Neural progenitor cell (in vitro differentiated cells): ENCODE data around the gene C4orf51. TPM values are rescaled to one million over a fixed set of nuclear protein-coding genes. Genes with fewer than 3 reads are reported as not detected.

ENCODE experiments used
- DNase-seq: peaks from one replicate; pipeline ENCODE4 v3.0.0-alpha.2; 2016; ENCODE audit warnings: low spot score
- H2AFZ ChIP-seq: fragments of 200-600 bp; sonication (generic); replicated peaks from 2 replicates; pipeline ENCODE4 v1.6.1; 2016; ENCODE audit warnings: antibody characterized with exemption
- H3F3A ChIP-seq: fragments of 200-600 bp; sonication (generic); 2 replicates; pipeline ENCODE4 v1.6.1; 2016; ENCODE audit warnings: antibody characterized with exemption, low read depth
- H3K27ac ChIP-seq: fragments of 200-600 bp; sonication (generic); 2 replicates; pipeline ENCODE4 v1.5.1; 2016; ENCODE audit warnings: mild to moderate bottlenecking
- H3K27me3 ChIP-seq: fragments of 200-600 bp; sonication (generic); 2 replicates; pipeline ENCODE4 v1.6.1; 2016; ENCODE audit warnings: mild to moderate bottlenecking, moderate library complexity
- H3K36me3 ChIP-seq: fragments of 200-600 bp; sonication (generic); 2 replicates; pipeline ENCODE4 v1.5.1; 2016
- H3K4me1 ChIP-seq: fragments of 200-600 bp; sonication (generic); 2 replicates; pipeline ENCODE4 v1.6.1; 2016; ENCODE audit warnings: mixed run types
- H3K4me2 ChIP-seq: fragments of 200-600 bp; sonication (generic); 2 replicates; pipeline ENCODE4 v1.6.1; 2016
- H3K4me3 ChIP-seq: fragments of 200-600 bp; sonication (generic); 2 replicates; pipeline ENCODE4 v1.5.1; 2016
- H3K79me2 ChIP-seq: fragments of 200-600 bp; sonication (generic); 2 replicates; pipeline ENCODE4 v1.6.1; 2016; ENCODE audit warnings: low read depth
- H3K9ac ChIP-seq: fragments of 200-600 bp; sonication (generic); 2 replicates; pipeline ENCODE4 v1.6.1; 2016
- H3K9me3 ChIP-seq: fragments of 200-600 bp; sonication (generic); 2 replicates; pipeline ENCODE4 v1.5.1; 2016; ENCODE audit warnings: low read depth
- H4K20me1 ChIP-seq: fragments of 200-600 bp; sonication (generic); 2 replicates; pipeline ENCODE4 v1.6.1; 2016; ENCODE audit warnings: low read depth
- H3K27ac Mint-ChIP-seq: 3 replicates; pipeline ENCODE4 v1.8.0; 2021; ENCODE audit warnings: mixed read lengths
- H3K27me3 Mint-ChIP-seq: 2 replicates; pipeline ENCODE4 v1.8.0; 2022; ENCODE audit warnings: low read depth, mild to moderate bottlenecking, inconsistent platforms, moderate library complexity, mixed read lengths; ENCODE audit not compliant: insufficient read depth
- H3K36me3 Mint-ChIP-seq: 3 replicates; pipeline ENCODE4 v1.8.0; 2021; ENCODE audit warnings: mixed read lengths
- H3K4me1 Mint-ChIP-seq: 3 replicates; pipeline ENCODE4 v1.8.0; 2021; ENCODE audit warnings: mixed read lengths
- H3K4me3 Mint-ChIP-seq: 3 replicates; pipeline ENCODE4 v1.8.0; 2021; ENCODE audit warnings: mild to moderate bottlenecking, moderate library complexity, mixed read lengths
- H3K9me3 Mint-ChIP-seq: 3 replicates; pipeline ENCODE4 v1.8.0; 2020; ENCODE audit warnings: mixed read lengths
- EZH2 ChIP-seq: fragments of 200-600 bp; sonication (generic); IDR thresholded peaks from 2 replicates; pipeline ENCODE4 v1.6.1; 2017; ENCODE audit warnings: antibody characterized with exemption, mild to moderate bottlenecking, moderate library complexity
- EZH2phosphoT487 ChIP-seq: fragments of 200-600 bp; sonication (generic); IDR thresholded peaks from 2 replicates; pipeline ENCODE4 v1.6.1; 2017; ENCODE audit warnings: antibody characterized with exemption
- total RNA-seq: library from RNA; depleted of rRNA; stranded (reverse); fragments of >200 nt; gene quantifications from 2 replicates; pipeline ENCODE4 v1.2.3, GENCODE V29; 2015; ENCODE audit warnings: low replicate concordance
- TF ChIP-seq, protein P1 (sequence below): fragments of 200-600 bp; sonication (generic); IDR thresholded peaks from 2 replicates; pipeline ENCODE4 v1.5.1; 2017; ENCODE audit warnings: antibody characterized with exemption, mild to moderate bottlenecking

C4orf51 gene
- total RNA-seq, 1 donor from 2014 or later: not detected

DNA sequence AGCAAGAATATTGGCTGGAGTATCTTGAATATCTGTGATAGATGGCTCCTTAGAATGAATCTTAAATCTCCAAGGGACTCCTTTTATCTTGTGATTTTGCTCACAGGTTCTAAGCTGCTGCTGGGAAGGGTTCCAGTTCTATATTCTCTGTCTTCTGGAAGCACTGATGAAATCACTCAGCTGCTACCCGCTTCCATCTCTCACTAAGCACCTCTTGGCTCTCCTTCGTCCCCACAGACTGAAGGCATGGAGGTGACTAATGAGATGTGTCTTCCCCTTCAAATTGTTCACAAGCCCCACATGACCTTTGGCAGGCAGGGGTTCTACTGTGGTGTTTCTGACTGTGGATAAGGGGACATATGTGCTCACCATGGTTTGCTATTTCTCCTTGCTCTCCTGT lies 75.9 kb downstream of the C4orf51 start:
- DNase-seq: no peak
- Mint-ChIP-seq H3K9me3 (peaks cover 8% of the 10 kb centered on the region), H3K27ac (no peak overlapping the region), H3K27me3 (peaks cover 6% of the 10 kb centered on the region), H3K4me1 (peaks cover 3% of the 10 kb centered on the region), H3K4me3 (no peak overlapping the region), H3K36me3 (peaks cover 26% of the 10 kb centered on the region)
- H3K79me2 ChIP-seq: no peaks in the 10 kb centered on the region
- H3K27ac ChIP-seq: no peak overlapping the region
- no peaks in the 10 kb centered on the region for H3K9me3 ChIP-seq
- no peaks in the 10 kb centered on the region for H3K36me3 ChIP-seq
- no peak overlapping the region for H2AFZ ChIP-seq
- no peaks in the 10 kb centered on the region for H3K4me1 ChIP-seq
- H3F3A ChIP-seq: no peaks in the 10 kb centered on the region
- H3K9ac ChIP-seq: no peak overlapping the region
- no peak overlapping the region for H3K4me2 ChIP-seq
- H4K20me1 ChIP-seq: no peaks in the 10 kb centered on the region
- no peak overlapping the region for H3K4me3 ChIP-seq
- no peaks in the 10 kb centered on the region for H3K27me3 ChIP-seq
- TF ChIP-seq, protein P1, sequence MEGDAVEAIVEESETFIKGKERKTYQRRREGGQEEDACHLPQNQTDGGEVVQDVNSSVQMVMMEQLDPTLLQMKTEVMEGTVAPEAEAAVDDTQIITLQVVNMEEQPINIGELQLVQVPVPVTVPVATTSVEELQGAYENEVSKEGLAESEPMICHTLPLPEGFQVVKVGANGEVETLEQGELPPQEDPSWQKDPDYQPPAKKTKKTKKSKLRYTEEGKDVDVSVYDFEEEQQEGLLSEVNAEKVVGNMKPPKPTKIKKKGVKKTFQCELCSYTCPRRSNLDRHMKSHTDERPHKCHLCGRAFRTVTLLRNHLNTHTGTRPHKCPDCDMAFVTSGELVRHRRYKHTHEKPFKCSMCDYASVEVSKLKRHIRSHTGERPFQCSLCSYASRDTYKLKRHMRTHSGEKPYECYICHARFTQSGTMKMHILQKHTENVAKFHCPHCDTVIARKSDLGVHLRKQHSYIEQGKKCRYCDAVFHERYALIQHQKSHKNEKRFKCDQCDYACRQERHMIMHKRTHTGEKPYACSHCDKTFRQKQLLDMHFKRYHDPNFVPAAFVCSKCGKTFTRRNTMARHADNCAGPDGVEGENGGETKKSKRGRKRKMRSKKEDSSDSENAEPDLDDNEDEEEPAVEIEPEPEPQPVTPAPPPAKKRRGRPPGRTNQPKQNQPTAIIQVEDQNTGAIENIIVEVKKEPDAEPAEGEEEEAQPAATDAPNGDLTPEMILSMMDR: no peak
- TF ChIP-seq EZH2phosphoT487 (no peak), EZH2 (no peak)

DNA sequence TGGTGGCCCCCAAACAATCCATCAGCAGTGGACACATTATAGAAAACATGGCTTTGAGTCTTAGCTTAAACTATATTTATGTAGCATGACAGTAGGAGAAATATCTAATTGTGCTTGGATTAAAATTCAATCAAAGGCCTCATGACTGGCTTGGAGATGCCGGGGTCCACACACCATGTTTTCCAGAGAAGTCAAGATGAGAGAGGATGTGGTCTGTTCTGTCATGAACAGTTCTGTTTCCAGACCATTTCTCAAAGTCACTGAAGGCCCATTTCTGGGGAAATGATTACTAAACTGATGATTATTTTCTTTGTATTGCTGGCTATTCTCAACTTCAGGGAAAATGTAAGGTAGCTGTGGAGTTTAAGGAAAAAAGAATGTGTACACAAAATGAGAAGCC lies 76.3 kb downstream of the C4orf51 start:
- no peak overlapping the region for H3K4me3 ChIP-seq
- no peak overlapping the region for H3K27ac ChIP-seq
- DNase-seq: no peak
- peaks cover 4% of the 10 kb centered on the region for H3K9me3 Mint-ChIP-seq
- peaks cover 27% of the 10 kb centered on the region for H3K36me3 Mint-ChIP-seq
- H3K4me3 Mint-ChIP-seq: no peak overlapping the region
- H2AFZ ChIP-seq: no peak overlapping the region
- TF ChIP-seq, protein P1: no peak
- TF ChIP-seq EZH2 (no peak), EZH2phosphoT487 (no peak)
- H3K27ac Mint-ChIP-seq: no peak overlapping the region
- peaks cover 3% of the 10 kb centered on the region for H3K4me1 Mint-ChIP-seq
- H3K4me2 ChIP-seq: no peak overlapping the region
- no peaks in the 10 kb centered on the region for H3K36me3 ChIP-seq
- no peaks in the 10 kb centered on the region for H3K4me1 ChIP-seq
- peaks cover 6% of the 10 kb centered on the region for H3K27me3 Mint-ChIP-seq
- no peaks in the 10 kb centered on the region for H4K20me1 ChIP-seq
- no peaks in the 10 kb centered on the region for H3K9me3 ChIP-seq
- no peaks in the 10 kb centered on the region for H3K79me2 ChIP-seq
- no peaks in the 10 kb centered on the region for H3K27me3 ChIP-seq
- H3K9ac ChIP-seq: no peak overlapping the region
- H3F3A ChIP-seq: no peaks in the 10 kb centered on the region

DNA sequence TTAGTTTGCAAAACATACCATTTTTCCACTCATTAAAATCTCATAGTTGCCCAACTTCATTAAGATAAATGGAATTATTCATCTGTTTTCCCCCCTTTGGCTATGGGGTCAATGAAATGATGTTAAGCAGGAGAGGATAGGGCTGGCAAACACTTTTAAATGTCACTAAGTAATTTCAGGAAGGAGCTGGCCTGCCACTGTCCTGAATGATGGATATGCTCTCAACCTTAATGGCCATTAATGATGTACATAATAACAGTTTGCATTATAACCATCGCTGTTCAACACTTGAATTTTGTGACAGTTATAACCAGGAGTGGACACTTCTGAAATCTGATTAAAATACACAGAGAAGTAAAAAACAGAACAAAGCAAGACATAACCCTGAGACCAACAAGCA lies 77.2 kb downstream of the C4orf51 start:
- Histone ChIP-seq H3K4me1 (no peaks in the 10 kb centered on the region), H4K20me1 (no peaks in the 10 kb centered on the region), H3K36me3 (no peaks in the 10 kb centered on the region), H3K27me3 (no peaks in the 10 kb centered on the region), H3K27ac (no peak overlapping the region), H3K9ac (no peak overlapping the region), H3F3A (no peaks in the 10 kb centered on the region), H3K9me3 (no peaks in the 10 kb centered on the region), H3K79me2 (no peaks in the 10 kb centered on the region), H3K4me3 (no peak overlapping the region), H3K4me2 (no peak overlapping the region), H2AFZ (no peak overlapping the region)
- peaks cover 3% of the 10 kb centered on the region for H3K4me1 Mint-ChIP-seq
- no peak for DNase-seq
- peaks cover 6% of the 10 kb centered on the region for H3K27me3 Mint-ChIP-seq
- H3K9me3 Mint-ChIP-seq: no peaks in the 10 kb centered on the region
- TF ChIP-seq EZH2: no peak
- H3K4me3 Mint-ChIP-seq: no peak overlapping the region
- no peak overlapping the region for H3K27ac Mint-ChIP-seq
- H3K36me3 Mint-ChIP-seq: peaks cover 33% of the 10 kb centered on the region

DNA sequence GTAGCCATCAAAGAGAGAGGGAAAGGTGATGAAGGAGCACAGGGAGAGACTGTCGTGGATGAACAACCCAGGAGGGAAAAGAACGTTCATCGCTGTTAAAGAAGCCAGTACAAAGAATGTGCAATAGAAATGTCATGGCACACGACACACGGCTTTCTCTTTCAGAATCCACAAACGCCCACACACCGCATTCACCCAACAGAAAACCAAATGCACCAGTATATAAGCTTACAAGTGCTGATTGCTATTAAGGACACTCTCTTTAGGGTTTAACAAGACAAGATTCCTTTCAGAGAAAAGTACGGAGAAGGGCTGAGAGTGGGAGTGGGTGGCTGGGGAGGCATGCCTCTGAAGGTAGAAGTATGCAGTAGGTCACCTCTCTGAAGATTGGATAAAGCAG lies 80.2 kb downstream of the C4orf51 start:
- no peaks in the 10 kb centered on the region for H4K20me1 ChIP-seq
- H3K4me3 Mint-ChIP-seq: no peak overlapping the region
- no peak overlapping the region for H3K27ac ChIP-seq
- no peaks in the 10 kb centered on the region for H3K9me3 Mint-ChIP-seq
- no peak overlapping the region for H3K9ac ChIP-seq
- peaks cover 6% of the 10 kb centered on the region for H3K27me3 Mint-ChIP-seq
- TF ChIP-seq, protein P1: no peak
- no peak for TF ChIP-seq EZH2phosphoT487
- TF ChIP-seq EZH2: no peak
- peaks cover 3% of the 10 kb centered on the region for H3K4me1 Mint-ChIP-seq
- no peak overlapping the region for H3K4me3 ChIP-seq
- H3K27ac Mint-ChIP-seq: no peak overlapping the region
- H3K27me3 ChIP-seq: no peaks in the 10 kb centered on the region
- no peaks in the 10 kb centered on the region for H3K4me1 ChIP-seq
- DNase-seq: no peak
- H2AFZ ChIP-seq: no peak overlapping the region
- no peaks in the 10 kb centered on the region for H3F3A ChIP-seq
- H3K9me3 ChIP-seq: no peaks in the 10 kb centered on the region
- H3K36me3 ChIP-seq: no peaks in the 10 kb centered on the region
- H3K4me2 ChIP-seq: no peak overlapping the region
- peaks cover 52% of the 10 kb centered on the region for H3K36me3 Mint-ChIP-seq
- H3K79me2 ChIP-seq: no peaks in the 10 kb centered on the region
